Smooth muscle cell (in vitro differentiated cells): ENCODE results near the gene PAPLN. TPM values are rescaled to one million over a fixed set of nuclear protein-coding genes. Genes with fewer than 3 reads are reported as not detected.

Experiments
- polyA plus RNA-seq: library from polyadenylated mRNA; unstranded; fragments of >200 nt; fragmentation: Nextera tagmentation; extraction: Ambion mirVana; gene quantifications from 2 replicates; pipeline ENCODE4 v1.2.1, GENCODE V29; 2016
- small RNA-seq: library from RNA; depleted of rRNA; stranded (forward); fragments of <200 nt; gene quantifications from one replicate; pipeline ENCODE3, GENCODE V24; 2014
- total RNA-seq: library from RNA; depleted of rRNA; stranded (reverse); fragments of >200 nt; gene quantifications from 2 replicates; pipeline ENCODE4 v1.2.3, GENCODE V29; 2014

Gene PAPLN
- total and polyA plus RNA-seq, 2 experiments from 2014 or later = 1.5 to 3.3 TPM

Small RNAs within 50 kb of the gene (small RNA-seq; reads per million reads assigned to genes)
- gene AC004858.1 (0.16 reads per million), gene RNU6-419P (not detected)

Other genes with a start within 250 kb of the PAPLN start
- gene ZFYVE1, start 210.4 kb upstream of the PAPLN start, total RNA-seq = 15.9 and 20.1 TPM in 2 replicates
- gene ZFYVE1, start 210.4 kb upstream of the PAPLN start, polyA plus RNA-seq = 12.4 and 19.0 TPM in 2 replicates
- 76.0 and 83.3 TPM in 2 replicates for gene RBM25, start 179.0 kb upstream of the PAPLN start, total RNA-seq
- 42.0 and 56.3 TPM in 2 replicates for gene RBM25, start 179.0 kb upstream of the PAPLN start, polyA plus RNA-seq
- gene PSEN1, start 101.0 kb upstream of the PAPLN start, total RNA-seq = 40.6 and 55.1 TPM in 2 replicates
- 34.5 and 37.7 TPM in 2 replicates for gene PSEN1, start 101.0 kb upstream of the PAPLN start, polyA plus RNA-seq
- gene NUMB, start 221.0 kb downstream of the PAPLN start, total RNA-seq = 34.5 and 39.7 TPM in 2 replicates
- gene NUMB, start 221.0 kb downstream of the PAPLN start, polyA plus RNA-seq = 54.6 and 57.4 TPM in 2 replicates